ENCODE results near the gene DAAM1. TPM values are rescaled to one million over a fixed set of nuclear protein-coding genes. Genes with fewer than 3 reads are reported as not detected.

The DAAM1 gene
- total RNA-seq, 4 donors from 2014 or later = 40.0 to 86.7 (median 57.6) TPM

DNA sequence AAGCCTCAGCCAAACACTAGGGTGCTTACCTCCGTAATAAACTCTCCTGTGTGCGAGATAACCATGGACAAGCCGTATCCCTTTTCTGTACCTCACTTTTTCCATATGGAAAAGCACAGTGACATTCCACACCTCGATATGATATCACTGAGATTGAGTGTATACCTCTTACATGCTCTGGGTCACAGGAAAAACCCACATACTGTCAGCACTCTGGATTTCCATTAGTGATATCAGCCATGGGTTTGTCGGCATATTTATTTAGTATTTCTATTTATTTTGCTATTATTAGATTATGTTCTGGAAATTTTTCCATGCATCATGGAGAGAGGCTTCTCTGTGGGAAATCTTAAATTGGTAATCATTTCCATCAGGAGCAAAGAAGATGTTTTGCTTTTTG, 28.0 kb upstream of the DAAM1 start:
- Histone ChIP-seq H3K9me3 (no peaks in the 10 kb centered on the region), H3K27ac (no peak overlapping the region), H3K4me1 (peaks cover 0 to 14% (median 4%) of the 10 kb centered on the region in 4 donors), H3K4me3 (no peak overlapping the region), H3K27me3 (no peaks in the 10 kb centered on the region), H3K36me3 (no peaks in the 10 kb centered on the region)
- 69 to 74% methylated on average over 5 of the region's 5 CpGs for whole genome bisulfite sequencing, 2 donors
- TF ChIP-seq, protein P1, sequence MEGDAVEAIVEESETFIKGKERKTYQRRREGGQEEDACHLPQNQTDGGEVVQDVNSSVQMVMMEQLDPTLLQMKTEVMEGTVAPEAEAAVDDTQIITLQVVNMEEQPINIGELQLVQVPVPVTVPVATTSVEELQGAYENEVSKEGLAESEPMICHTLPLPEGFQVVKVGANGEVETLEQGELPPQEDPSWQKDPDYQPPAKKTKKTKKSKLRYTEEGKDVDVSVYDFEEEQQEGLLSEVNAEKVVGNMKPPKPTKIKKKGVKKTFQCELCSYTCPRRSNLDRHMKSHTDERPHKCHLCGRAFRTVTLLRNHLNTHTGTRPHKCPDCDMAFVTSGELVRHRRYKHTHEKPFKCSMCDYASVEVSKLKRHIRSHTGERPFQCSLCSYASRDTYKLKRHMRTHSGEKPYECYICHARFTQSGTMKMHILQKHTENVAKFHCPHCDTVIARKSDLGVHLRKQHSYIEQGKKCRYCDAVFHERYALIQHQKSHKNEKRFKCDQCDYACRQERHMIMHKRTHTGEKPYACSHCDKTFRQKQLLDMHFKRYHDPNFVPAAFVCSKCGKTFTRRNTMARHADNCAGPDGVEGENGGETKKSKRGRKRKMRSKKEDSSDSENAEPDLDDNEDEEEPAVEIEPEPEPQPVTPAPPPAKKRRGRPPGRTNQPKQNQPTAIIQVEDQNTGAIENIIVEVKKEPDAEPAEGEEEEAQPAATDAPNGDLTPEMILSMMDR (IDR thresholded peaks at IDR 0.05) = no peak
- TF ChIP-seq EP300 (IDR thresholded peaks at IDR 0.05) (no peak), POLR2A (IDR thresholded peaks at IDR 0.05) (no peak)
- no peak for DNase-seq (ENCODE audit: low spot score in 2 of 2)

GRCh38 chr14:59161561-59162175, 26.8 kb upstream of the DAAM1 start:
- peaks cover 0 to 14% (median 4%) of the 10 kb centered on the region in 4 donors for H3K4me1 ChIP-seq
- TF ChIP-seq POLR2A (IDR thresholded peaks at IDR 0.05) (no peak), EP300 (IDR thresholded peaks at IDR 0.05) (peak in 1 of 2 donors; percentile 30)
- WGBS, 2 donors = 19 to 37% methylated on average over 7 of the region's 7 CpGs
- H3K4me3 ChIP-seq = peak overlapping the region in 1 of 4 donors; percentile 18
- H3K36me3 ChIP-seq = no peaks in the 10 kb centered on the region
- H3K27me3 ChIP-seq = no peaks in the 10 kb centered on the region
- H3K27ac ChIP-seq = peak overlapping the region in 2 of 4 donors; percentile 21 to 40
- no peaks in the 10 kb centered on the region for H3K9me3 ChIP-seq
- no peak for DNase-seq (ENCODE audit: low spot score in 2 of 2)

- Histone ChIP-seq H3K4me3 (no peak overlapping the region), H3K36me3 (no peaks in the 10 kb centered on the region), H3K27ac (no peak overlapping the region), H3K4me1 (peaks cover 0 to 9% (median 4%) of the 10 kb centered on the region in 4 donors), H3K9me3 (no peaks in the 10 kb centered on the region), H3K27me3 (no peaks in the 10 kb centered on the region)
- TF ChIP-seq EP300 (IDR thresholded peaks at IDR 0.05) (no peak), POLR2A (IDR thresholded peaks at IDR 0.05) (no peak)
- TF ChIP-seq, protein P1 (IDR thresholded peaks at IDR 0.05) = no peak
- DNase-seq (ENCODE audit: low spot score in 2 of 2) = no peak
- WGBS, 2 donors = 88 to 90% methylated on average over 3 of the region's 3 CpGs
Observed at GRCh38 chr14:59166258-59166657, 22.2 kb upstream of the DAAM1 start.

DNA sequence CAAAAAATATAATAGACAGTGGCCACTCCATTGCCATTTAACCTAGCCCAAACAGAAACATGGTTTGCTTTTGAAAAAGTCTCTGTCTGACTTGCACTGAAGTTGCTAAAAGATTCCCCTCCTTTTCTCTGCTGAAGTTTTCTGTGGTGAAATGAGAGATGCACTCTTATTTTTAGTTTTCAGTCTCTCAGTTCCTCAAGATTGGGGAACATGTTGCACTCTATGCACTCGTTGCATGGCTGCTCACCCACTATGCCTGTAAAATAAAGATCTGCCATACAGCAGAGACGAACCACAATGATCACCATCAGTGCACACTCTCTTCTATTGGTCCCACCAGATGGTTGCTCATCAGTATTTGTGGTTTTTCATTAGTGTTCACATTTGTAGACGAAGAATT, 13.1 kb upstream of the DAAM1 start:
- TF ChIP-seq POLR2A (IDR thresholded peaks at IDR 0.05) (no peak), EP300 (IDR thresholded peaks at IDR 0.05) (no peak)
- TF ChIP-seq, protein P1 (IDR thresholded peaks at IDR 0.05) = no peak
- H3K27ac ChIP-seq = no peak overlapping the region
- whole genome bisulfite sequencing, 2 donors = 80 to 86% methylated on average over 3 of the region's 3 CpGs

DNA sequence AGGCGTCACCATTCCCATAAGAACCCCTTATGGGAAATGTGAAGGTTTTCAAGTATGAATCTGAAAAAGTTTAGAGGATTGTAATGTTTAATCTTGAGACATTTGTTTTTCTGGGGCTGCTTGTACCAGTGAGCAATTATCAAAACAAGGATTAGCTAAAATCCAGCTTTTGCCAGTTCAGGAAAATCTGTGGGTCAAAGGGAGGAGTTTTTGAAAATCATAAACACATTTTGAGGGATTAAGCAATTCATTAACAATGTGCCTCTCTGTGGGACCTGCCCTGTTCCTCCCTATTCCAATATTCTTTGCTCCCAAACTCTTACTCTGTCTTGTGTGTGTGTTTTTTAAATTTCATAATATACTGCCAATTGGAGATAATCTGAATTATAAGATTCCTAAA, 11.7 kb upstream of the DAAM1 start:
- peak overlapping the region in 2 of 4 donors; percentile 67 to 72 for H3K27ac ChIP-seq
- 67 to 71% methylated on average over 1 of the region's 1 CpG for WGBS, 2 donors
- no peaks in the 10 kb centered on the region for H3K27me3 ChIP-seq
- no peak overlapping the region for H3K4me3 ChIP-seq
- H3K9me3 ChIP-seq = no peaks in the 10 kb centered on the region
- H3K4me1 ChIP-seq = peaks cover 0 to 24% (median 3%) of the 10 kb centered on the region in 4 donors
- no peak for DNase-seq (ENCODE audit: low spot score in 2 of 2)
- no peaks in the 10 kb centered on the region for H3K36me3 ChIP-seq
- TF ChIP-seq, protein P1 (IDR thresholded peaks at IDR 0.05) = no peak
- peak in 1 of 2 donors; percentile 50 for TF ChIP-seq EP300 (IDR thresholded peaks at IDR 0.05)

More for the DNA sequence above, 13.1 kb upstream of the DAAM1 start:
- H3K36me3 ChIP-seq = no peaks in the 10 kb centered on the region
- no peak for DNase-seq (ENCODE audit: low spot score in 2 of 2)
- H3K9me3 ChIP-seq = no peaks in the 10 kb centered on the region
- no peaks in the 10 kb centered on the region for H3K27me3 ChIP-seq
- H3K4me1 ChIP-seq = peaks cover 0 to 26% (median 3%) of the 10 kb centered on the region in 4 donors
- H3K4me3 ChIP-seq = no peak overlapping the region
